ENCODE data around the gene TBC1D22A.

Gene TBC1D22A

DNA sequence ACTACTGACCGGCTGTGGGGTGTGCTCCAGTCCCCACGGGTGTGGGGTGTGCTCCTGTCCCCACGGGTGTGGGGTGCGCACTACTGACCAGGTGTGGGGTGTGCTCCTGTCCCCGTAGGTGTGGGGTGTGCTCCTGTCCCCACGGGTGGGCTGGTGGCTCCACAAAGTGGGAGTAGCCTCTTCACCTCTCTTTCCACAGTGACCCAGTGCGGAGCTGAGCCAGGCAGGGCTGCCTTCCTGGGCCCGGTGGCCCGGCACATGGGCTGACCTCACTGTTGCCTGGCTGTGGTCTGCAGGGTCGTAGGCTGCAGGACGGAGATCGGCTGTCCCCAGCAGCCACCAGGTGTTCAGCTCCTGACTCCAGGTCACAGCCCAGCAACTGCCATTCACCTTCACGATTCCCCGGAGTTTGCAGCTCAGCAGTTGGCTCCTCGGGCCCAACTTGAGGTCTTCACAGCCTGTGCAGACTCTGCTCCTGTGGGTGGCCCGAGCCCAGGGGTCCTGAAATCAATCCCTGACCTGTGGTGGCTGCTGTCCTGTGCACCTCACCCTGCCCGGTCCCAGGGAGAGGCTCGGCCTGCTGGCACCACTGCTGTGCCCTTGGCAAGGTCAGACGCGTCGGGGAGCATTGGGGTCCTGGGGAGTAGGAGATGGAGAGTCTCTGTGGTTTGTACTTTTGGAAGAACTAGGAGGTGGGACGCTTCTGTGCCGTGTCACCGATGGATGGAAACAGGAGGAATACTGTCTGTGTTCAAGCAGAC lies 414.3 kb downstream of the TBC1D22A start:
- DNase-seq: no peak

GRCh38 chr22:47177334-47177815 lies 414.9 kb downstream of the TBC1D22A start:
- no peak for DNase-seq

DNA sequence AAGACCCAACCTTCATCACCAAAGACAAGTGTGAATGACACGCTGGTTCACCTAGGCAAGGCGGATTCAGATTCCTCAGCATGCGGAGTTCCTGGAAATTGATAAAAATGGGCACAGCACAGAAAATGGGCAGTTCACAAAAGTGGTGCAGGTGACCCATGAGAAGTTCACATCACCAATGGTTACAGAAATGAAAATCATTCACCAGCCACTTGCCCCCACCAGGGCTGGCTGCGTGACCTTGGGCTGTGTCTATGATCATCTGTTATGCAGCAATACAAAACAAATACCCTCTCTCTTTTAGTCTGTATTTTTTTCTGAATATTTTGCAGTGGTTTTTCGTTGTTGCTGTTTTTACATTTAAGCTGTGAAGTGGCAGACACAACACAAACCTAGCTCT lies 415.9 kb downstream of the TBC1D22A start:
- no peak for DNase-seq

DNA sequence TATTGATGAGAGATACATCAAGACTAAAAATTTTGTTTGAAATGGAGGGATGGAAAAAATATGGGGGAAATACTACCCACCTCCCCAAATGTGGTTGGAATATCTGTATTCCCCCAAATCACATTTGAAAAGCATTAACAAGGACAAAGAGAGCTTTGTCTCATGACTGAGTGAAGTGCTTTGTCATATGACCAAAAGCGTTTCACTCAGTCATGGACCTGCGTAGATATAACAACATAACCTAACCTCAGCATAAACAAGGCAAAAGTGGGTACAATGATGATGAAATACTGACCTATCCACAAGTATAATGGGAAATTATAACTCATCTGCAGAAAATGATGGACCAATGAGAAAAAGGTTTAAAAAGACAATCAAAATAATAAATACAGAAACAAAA lies 418.3 kb downstream of the TBC1D22A start:
- no peak for DNase-seq

DNA sequence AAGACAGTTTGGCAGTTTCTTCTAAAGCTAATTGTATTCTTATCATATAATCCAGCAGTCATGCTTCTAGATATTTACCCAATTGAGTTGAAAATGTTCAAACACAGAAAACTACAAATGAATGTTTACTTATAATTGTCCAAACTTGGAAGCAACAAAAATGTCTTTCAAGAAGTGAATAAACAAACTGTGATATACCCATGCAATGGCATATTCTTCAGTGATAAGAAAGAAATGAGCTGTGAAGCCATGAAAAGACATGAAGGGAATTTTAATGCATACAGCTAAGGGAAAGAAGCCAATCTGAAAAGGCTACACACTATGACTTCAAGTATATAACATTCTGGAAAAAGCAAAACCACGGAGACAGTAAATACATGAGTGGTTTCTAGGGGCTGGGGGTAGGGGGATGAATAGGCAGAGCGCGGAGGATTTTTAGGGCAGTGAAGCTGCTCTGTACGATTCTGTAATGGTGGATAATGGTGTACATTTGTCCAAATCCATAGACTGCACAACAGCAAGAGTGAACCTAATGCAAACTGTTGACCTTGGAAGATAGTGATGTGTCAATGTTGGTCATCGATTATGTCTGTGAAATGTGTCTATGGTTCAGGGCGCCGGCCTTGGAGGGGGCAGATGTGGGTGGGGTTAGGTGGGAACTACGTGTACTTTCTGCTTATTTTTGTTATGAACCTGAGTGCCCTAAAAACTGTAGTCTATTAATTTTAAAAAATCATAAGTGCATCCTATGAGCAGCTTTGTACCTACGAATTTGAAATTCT lies 424.9 kb downstream of the TBC1D22A start:
- no peak for DNase-seq

DNA sequence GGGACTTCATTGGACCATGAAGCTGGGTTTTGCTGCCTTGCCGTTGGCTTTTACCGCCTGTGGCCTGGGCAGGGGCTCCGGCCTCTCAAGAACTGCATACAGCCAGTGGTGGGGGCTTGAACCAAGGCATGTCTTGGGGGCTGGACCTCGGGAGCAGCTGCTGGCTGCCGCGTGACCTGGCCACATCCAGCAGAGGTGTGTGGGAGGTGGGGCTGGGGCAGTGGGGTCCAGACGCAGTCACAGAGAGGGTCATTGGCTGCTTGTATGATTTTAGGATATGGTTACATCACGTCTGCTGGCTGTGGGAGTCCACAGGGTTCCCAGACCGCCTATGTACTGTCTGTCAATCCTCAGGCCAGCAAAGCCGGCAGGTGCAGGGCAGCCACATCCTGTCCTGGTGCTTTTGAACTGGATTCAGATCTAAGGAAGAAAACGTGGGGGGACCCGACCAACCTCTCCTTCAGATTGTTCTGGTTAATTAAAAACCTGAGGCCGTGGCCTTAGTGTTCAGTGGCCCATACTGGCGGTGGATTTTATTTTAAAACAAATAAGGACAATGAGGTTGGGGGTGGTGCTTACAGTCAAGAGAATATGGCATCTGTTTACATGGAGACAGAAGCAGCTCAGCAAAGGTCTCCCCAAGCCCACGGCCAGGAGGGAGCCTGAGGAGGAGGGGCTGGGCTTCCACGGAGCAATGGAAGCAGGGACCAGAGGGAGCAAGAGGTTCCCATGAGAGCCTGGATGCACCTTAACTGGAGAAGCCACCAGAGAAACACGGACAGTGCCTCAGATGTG lies 426.0 kb downstream of the TBC1D22A start:
- no peak for DNase-seq

GRCh38 chr22:47189056-47189916 lies 426.8 kb downstream of the TBC1D22A start:
- no peak for DNase-seq

DNA sequence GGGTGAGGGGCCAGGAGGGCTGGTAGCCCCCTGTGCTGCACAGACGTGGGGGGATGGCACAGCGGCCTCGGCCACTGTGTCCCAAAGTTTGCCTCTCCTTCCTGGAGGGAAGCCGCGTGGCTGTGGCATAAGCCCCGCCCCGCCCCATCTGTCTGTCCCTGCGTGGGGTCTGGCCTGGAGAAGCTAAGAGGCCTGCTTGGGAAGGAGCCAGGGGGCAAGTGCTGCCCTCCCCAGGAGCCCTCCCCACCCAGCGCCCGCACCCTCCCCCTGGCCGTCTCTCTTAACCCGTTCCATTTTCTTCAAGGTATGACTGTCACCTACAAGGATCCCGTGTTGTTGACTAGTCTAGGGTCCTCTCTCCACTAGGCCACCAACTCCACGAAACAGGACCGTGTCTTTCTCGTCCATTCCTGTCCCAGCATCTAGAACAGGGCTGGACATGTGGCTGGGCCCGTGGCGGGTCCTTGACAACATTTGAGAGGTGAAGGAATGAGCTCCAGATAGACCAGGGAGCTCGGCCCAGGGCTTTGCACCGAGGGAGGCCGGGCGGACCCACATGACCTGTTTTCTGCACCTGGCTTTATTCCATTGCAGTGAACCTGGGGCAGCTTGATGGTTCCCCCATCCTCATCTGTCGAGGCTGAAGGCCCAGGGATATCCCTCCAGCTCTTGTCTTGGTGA lies 428.0 kb downstream of the TBC1D22A start:
- no peak for DNase-seq

GRCh38 chr22:47190957-47191670 lies 428.7 kb downstream of the TBC1D22A start:
- no peak for DNase-seq

GRCh38 chr22:47191671-47192650 lies 429.5 kb downstream of the TBC1D22A start:
- no peak for DNase-seq

DNA sequence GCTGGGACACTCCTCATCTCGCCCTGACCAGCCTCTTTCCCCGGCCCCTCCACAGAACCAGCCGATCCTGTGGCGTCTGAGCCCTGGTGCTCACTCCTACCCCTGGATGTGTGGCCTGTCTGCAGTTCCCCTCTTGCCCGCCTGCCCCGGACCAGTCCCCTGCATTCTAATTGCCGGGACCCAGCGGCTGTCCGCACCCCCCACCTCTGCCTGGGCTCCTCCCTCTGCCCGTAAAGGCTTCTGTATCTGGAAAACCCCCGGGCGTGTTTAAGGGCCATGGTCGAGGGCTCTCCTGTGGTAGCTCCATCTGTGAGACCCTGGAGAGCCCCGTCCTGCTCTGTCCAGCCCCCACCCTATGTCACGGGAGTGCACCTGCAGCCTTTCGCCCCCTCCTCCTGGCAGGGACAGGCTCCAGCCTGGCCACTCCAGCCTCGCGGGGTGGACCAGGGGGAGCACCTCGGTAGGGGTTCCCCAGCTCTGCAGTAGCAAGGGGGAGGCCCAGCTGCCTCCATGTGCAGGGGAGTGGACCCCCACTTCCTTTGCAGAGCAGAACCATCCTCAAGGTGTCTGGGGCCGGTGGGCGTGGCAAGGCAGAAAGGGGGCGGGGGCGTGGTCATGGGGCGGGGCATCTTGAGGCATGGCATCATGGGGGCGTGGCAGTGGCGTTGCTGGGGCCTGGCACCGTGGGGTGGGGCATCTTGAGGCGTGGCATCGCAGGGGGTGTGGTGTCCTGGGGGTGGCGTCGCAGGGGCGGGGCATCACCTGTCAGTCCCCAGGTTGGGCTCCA lies 430.4 kb downstream of the TBC1D22A start:
- peak in 1 of 3 donors; percentile 13 for DNase-seq

GRCh38 chr22:47193606-47194329 lies 431.3 kb downstream of the TBC1D22A start:
- no peak for DNase-seq

- no peak for DNase-seq
These were observed 432.2 kb downstream of the TBC1D22A start for GRCh38 chr22:47194476-47195155.

GRCh38 chr22:47195156-47195483 lies 432.7 kb downstream of the TBC1D22A start:
- peak in 1 of 3 donors; percentile 7 for DNase-seq

- peak in 1 of 3 donors; percentile 12 for DNase-seq
These were observed 433.2 kb downstream of the TBC1D22A start for GRCh38 chr22:47195484-47196165.

- no peak for DNase-seq
These were observed 433.9 kb downstream of the TBC1D22A start for GRCh38 chr22:47196166-47196849.
